GM12892 (cell line): Measurements from ENCODE around the gene LRRC8B.

ENCODE experiments used
- POLR2A ChIP-seq: IDR thresholded peaks from 2 replicates; pipeline ENCODE4 v1.6.1; 2011; ENCODE audit warnings: low read depth, low read length, control low read depth
- POLR2AphosphoS5 ChIP-seq: IDR thresholded peaks from 2 replicates; pipeline ENCODE4 v1.6.1; 2011; ENCODE audit warnings: low read depth, low read length, control low read depth
- TAF1 ChIP-seq: IDR thresholded peaks from 2 replicates; pipeline ENCODE4 v1.6.1; 2011; ENCODE audit warnings: low read depth, mild to moderate bottlenecking, control low read depth, low read length, borderline replicate concordance

GRCh38 chr1:89627596-89627962 is 103.0 kb downstream of the LRRC8B start:
- TF ChIP-seq POLR2A (no peak), POLR2AphosphoS5 (no peak), TAF1 (no peak)
